GM19328 (cell line): ENCODE results near the gene PIMREG.

Experiments used
- ATAC-seq: cut with Tn5 transposase; IDR thresholded peaks from one replicate; pipeline ENCODE4 v1.9.1; 2021; ENCODE audit warnings: mild to moderate bottlenecking, moderate library complexity; ENCODE audit not compliant: unreplicated experiment

PIMREG gene, protein sequence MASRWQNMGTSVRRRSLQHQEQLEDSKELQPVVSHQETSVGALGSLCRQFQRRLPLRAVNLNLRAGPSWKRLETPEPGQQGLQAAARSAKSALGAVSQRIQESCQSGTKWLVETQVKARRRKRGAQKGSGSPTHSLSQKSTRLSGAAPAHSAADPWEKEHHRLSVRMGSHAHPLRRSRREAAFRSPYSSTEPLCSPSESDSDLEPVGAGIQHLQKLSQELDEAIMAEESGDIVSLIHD

DNA sequence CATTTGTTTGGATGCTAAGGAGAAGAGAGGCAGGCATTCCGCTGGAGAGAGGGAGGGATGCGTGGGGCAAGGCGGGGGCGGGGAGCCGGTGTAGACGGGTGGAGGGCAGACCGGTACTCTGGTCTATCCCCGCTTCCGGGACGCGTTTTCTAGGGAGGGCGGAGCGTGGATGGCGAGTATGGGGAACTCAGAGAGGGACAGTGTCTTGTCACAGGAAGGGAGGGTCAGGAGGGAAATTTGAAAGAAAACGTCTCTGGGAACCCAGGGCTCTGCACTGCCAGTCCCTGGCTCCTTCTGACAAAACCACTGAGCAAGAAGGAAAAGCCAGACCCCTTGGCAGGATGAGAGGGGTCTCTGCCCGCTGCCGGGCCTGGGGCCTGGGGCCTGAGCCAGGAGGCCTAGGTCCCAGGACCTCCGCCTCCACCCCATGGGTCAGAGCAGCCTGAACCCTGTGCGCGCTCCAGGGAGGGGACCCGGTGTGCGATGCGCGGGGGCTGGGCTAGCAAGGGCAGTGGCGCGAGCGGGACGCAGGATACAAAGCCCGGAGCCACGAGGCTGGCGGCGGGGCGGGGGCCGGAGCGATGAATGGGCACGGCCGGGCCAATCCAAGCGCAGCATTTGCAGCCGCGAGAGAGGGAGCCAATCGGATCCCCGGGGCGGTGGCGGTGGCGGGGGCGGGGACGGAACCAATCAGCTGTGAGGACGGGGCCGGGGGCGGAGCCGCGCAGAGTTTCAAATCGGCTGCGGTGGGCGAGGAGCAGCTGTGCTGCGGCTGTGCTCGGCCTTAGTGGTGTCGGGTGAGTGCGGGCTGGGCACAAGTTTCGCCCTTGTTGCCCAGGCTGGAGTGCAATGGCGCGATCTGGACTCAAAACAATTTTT is at the start of gene PIMREG:
Gene PIMREG (plus strand): TSS at position 764 of the 879 bp plus-strand sequence. CDS start 656 bp downstream, outside the sequence.
- ATAC-seq, result peak; percentile 77

DNA sequence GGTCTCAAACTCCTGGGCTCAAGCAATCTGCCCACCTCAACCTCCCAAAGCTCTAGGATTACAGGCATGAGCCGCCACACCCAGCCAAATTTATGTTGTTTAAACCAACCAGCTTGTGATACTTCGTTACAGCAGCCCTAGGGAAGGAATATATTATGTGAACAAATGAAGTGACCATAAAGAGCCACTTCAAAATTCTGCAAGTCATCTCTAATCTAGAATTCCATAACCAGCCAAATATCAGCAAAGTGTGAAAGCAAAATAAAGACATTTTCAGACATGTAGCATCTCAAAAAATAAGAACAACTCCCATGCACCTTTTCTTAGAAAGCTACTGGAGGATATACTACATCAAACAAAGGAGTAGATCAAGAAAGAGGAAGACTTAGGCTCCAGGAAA is 45.3 kb upstream of the PIMREG start:
- ATAC-seq, result no peak

DNA sequence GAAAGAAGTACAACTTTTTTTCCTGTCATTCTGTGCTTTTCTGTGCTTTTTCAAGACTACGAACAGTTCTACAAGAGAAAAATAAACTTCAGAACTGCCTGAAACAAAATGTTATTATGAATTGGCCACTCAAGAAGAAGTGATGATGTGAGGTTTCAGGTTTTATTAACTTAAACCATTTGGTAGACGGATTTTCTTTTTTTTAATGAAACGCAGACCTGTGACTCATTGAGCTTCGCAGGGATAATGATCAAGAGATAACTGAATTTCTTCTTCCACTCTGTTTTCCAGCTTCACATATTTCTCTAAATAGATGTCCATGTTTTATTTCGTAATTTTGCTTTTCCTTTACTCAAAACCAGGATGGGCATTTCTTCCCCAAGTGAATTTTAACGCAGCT is 42.0 kb upstream of the PIMREG start:
- ATAC-seq, result no peak

DNA sequence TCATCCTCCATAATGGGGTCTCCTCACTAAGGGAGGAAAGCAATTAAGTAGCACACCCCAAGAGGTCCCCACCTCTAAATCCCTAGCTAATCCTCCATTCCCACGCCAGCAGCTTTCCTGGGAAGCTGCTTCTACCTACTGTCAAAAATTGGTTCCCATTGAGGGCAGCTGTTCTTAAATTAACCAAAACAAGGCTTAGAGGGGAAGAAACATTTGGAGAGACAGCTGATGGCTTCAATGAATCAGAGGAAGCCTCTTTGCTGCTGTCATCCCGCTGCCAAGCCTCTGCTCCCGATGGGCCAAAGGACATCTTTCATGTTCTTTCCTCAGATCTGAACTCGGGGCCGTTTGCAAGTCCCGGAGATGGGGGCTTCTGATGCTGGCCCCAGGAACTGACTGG is 36.0 kb upstream of the PIMREG start:
- ATAC-seq, result no peak

DNA sequence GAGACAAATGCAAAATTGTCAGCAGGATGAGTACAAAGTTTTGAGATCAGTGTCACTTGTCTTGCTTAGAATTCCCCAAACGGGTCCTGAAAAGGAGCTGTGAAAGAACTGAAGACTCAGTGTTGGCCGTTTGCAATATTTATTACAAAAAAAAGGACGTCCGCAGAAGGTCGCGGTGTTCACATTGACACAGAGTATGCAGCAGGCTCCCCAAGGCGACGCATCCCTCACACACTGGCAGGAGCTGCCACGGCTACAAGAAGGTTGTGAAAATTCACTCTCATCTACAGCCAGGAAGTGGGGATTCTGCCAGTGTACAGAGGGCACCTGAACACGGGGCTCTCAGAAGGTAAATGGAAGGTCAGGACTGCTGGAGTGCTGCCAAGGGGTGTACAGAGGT is 35.5 kb upstream of the PIMREG start:
- no peak for ATAC-seq

DNA sequence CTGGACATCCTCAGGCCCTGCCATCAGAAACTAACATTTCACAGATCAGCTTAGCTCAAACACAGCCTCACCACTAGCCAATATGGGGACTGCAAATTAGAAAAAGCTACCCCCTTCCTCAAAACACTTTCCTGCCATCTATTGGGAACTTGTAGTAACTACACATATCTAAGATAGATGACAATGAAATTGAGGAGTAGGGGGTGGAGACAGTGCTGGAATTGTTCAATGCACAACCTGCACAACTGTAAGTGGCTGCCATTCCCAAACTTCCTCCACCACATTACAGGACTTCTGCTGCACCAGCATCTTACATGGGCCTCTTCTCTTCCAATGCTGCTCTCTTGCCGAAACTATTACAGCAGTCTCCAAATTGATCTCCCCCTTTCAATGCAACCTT is 31.2 kb upstream of the PIMREG start:
- no peak for ATAC-seq

DNA sequence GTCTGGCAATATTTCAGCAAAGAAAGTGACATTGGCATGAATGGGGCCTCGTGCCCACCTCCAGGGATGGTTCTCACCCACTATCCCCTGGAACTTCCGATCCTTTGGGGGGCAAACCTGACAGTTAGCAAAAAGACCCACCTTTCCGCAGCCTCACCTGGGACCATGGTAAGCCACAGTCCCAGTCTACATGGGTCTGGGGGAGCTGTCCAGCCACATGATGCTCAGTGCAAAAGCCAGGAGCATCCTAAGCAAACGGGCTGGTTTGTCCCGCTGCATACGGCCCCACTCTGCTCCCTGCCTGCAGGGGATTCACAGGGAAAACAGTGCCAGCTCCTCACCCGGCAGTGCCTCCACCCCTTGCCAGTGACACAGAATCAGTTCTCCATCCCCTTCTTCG is 28.6 kb upstream of the PIMREG start:
- ATAC-seq, result no peak

DNA sequence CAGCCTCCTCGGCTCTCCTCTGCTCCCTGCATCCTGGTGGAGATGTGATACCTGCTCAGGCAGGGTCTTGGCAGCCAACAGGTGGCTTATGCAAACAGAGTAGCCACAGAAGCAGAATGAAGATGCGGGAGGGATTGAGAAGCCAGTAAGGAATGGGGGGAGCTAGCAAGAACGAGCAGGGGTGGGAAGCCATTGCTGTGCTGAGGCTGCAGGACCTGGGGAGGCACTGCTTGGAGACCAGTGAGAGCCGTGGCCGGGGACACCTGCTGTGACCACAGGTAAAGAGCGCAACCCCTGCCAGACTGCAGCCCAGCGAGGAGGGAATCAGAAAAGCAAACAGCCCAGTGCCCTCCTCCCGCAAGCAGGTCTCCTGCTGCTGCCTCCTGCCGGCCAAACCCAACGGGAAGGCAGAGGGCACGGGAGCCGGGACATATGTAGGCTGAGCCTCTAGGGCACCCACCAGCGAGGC is 24.0 kb upstream of the PIMREG start:
- no peak for ATAC-seq

DNA sequence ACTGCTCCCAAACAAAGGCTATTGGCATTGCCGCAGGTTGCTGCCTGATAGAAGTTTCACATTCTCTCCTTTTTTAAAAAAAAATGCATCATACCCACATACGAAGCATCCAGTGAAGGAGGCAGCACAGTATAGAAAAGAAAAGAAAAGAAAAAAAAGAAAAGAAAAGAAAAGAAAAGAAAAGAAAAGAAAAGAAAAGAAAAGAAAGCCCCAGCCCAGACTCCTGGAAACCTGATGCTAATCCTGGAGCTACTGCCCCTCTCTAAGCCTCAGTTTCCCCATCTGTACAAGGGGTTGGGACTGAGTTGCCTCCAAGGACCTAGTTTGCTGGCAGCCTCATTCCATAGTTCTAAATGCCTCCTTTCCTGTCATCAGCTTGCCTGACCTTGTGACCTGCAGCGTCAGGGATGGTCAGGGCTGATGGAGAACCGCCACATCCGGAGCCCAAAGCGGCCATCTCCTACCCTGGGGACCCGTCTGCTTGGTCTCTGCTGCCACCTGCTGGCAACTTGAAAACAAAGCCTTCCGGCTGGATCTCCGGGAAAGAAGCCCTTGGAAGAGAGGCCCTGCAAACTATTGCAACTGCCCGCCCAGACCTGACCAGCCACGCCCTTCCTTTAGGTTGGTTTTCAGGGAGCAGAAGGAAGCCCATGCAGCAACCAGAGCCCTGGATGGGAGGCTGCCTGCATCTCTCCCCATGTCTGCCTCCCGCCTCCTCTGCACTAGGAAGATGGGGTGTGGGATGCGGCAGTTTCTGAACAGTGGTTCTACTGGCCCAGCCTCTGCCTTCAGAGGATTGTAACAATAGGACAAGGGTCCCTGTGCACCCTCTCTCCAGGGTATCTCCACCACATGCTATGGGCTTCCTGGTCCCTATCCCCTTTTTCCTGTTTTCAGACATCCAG is 22.3 kb upstream of the PIMREG start:
- no peak for ATAC-seq

DNA sequence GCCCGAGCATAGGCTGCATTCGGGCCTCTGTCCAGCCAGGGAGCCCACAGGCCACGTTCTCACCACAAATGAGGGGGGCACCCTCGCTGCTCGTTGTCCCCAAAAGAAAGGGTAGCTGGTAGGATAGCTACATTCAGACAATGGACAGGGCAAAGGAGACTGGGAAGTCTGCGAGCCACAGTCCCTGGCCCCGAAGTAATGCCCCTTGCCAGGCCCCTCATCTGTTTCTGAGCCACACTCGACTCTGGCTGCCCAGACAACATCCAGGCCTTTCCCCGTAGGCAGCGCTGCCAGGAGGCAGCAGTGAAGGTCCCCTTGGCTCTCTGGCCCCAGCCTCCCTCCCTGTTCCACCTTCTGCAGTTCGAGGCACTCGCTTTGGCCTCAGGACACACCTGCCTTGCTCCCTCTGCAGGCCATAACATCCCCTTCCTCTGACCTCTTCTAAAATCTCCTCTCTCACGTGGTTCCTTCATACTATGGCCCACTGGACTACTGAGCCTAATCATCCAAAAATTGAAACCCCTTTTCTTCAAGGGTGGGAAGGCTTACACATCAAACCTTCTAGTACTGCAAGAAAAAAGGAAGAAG is 21.5 kb upstream of the PIMREG start:
- no peak for ATAC-seq

DNA sequence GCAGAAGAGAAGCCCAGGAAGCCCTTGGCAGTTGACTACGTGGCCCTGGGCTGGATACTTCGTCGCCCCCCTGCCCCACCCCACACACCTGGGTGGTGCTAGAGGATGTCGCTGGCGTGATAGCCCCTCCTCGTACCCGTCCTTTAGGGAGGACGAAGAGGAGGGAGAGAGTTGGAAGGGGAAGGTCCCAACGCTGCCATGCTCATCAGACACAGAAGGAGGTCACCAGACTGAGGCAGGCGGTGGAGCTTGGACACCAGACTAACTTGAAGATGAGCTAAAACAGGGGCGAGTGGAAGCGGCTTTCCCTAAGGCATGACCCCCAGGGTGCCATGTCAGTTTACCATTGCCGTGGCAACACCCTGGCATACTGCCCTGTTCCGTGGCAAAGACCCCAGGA is 20.3 kb upstream of the PIMREG start:
- no peak for ATAC-seq

DNA sequence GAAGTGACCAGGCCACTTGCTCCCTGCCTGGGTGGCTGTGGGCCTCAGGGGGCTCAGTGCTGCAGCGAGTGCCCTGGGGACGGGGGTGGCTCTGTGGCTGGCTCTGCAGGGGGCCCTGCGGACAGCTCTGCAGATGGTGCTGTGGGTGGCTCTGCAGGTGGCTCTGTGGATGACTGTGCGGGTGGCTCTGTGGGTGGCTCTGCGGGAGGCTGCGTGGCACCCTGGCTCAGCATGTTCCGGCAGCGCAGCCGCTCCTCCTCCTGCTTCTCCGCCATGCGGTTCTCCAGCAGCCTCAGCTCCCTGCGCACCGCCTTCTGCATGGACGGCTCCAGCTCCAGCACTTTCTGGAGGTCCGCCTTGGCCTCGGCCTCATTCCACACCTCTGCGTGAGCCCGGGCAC is 18.8 kb upstream of the PIMREG start:
- ATAC-seq, result no peak

DNA sequence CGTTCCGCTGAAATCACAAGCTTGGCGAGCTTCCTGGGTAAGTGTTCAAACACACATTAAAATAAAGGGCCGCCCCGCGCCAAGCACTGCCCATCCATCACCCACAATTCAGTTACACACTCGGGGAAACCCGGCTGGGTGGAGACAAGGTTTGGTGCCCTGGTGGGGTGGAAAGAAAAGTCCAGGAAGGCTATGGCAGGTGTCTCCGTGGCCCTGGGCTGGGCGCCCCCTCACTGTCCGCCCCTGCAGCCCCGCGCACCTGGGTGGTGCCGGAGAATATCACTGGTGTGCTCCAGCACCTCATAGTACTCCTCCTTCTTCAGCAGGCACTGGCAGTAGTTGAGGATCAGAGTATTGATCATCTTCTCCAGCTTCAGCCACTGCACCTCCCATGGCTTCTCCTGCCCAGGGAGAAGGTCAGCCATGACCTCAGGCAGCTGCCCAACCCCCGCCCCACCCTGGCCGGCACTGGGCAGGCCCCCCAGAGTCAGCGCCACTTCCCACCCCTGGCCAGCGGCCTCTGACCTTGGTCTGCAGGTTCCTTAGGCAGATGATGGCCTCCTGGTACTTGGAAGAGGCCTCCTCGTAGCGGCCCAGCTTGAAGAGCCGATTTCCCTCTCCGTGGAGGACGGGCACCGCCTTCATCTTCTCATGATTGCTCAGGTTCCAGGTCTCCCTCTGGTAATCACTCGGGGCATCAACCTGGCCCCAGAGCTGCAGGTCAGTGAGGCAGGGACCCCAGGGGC is 17.7 kb upstream of the PIMREG start:
- ATAC-seq, result no peak

DNA sequence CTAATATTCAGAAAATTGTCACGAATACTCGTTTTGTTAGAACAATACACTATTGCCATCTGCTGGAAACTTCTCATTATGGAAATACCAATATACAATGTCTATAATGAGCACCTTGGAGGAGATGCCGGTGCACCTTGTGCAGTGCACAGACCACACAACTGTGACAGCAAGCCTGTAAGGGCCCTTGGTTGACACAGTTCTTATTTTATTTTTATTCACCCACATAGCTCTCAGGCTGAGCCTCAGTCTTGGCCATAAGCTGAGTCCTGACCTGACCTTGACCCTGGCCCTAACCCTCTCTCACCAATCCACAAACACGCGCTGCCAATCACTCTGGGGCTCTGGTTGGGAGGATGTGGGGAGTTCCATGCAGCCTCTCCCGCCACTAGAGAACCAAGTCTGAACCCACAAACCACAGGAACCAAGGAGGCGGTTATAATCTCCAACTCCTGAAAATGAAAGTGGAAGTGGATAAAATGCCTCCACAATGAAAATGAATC is 16.9 kb upstream of the PIMREG start:
- ATAC-seq, result no peak

DNA sequence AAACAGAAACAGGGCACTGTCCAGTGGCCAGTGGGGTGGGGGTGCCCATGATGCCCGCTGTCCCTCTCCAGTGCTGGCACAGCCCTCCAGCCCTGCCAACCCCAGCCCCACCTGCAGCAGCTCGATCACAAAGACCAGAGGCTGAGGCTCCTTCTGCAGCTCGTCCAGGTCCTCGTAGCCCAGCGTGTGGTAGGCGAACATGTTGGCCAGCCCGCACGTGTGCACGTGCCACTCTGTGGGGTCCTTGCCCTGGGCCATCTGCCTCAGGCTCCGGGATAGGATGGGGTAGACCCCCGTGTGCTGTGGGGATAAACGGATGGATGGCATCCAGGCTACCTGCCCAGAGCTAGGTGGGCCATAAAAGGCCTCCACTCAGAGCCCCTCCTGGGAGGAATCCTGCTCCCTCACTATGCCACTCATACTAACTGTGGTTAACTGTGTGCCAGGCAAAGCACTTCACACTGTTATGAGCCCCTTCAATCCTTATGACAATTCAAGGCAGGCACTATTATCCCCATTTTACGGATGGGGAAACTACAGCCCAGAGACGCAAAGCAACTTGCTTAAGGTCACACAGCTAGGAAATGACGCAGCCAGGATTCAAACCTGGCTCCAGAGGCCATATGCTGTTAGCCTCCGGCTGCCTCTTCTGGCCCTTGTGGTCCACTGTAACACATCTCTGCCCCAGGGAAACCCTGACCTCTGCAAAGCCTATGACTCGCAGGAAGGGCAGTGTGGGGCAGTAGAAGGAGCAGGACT is 15.9 kb upstream of the PIMREG start:
- ATAC-seq, result no peak

DNA sequence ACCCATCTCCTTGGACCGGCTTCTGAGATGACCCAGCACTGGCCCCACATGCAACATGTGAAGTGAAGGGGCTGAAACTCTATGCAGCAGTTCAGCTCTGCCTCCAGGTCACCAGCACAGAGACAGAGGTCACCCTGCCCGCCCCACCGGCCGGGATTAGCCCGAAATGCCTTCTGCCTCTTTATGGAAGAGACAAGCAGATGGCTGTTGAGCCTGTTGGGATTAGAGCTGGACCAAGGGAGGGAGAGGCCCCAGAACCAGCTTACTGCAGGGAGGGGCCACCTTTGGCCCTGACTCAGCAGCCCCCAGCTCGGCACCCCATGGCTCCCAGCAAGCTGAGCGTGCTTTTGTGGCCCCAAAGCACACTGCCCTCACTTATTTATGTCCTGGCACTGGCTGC is 15.0 kb upstream of the PIMREG start:
- no peak for ATAC-seq

DNA sequence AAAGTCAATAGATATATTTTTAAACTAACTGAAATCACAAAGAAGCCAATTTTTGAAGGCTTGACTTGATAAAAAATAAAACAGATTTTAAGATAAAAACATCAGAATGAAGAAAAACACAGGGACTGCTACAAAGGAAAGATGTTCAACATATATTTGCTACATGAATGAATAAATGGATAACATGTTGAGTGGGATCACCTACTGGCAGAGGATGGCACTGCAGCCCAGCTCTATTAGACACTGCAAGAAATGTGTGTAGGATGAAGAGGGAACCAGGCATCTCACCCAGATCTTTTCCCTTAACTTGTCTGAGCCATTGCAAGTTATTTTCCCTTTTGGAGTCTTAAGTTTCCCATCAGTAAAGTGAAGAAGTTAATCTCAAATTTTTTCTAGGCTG is 13.5 kb upstream of the PIMREG start:
- ATAC-seq, result no peak

DNA sequence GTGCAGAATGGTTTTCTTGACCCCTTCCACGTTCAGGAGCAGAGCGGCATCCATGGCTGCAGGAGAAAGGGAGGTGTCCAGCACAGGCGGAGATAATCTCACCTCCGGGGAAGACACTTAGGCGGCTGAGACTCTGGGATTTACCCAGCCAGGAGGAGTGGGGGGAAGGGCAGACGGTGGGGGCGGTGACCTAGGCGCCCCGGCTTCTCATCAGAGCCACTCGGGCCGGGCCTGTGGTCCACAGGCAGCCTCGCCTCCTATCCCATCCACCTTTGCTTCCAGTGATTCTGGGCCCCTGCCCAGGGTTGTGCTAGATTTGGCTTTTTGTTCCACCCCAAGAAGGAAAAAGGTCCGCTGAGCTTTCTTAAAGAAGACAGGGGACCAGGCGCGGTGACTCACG is 9.2 kb upstream of the PIMREG start, which contains the start of gene AIPL1:
Gene AIPL1 (minus strand): TSS at position 71 of the 400 bp plus-strand sequence. CDS start 17 bp downstream, at position 54.
- ATAC-seq, result no peak

DNA sequence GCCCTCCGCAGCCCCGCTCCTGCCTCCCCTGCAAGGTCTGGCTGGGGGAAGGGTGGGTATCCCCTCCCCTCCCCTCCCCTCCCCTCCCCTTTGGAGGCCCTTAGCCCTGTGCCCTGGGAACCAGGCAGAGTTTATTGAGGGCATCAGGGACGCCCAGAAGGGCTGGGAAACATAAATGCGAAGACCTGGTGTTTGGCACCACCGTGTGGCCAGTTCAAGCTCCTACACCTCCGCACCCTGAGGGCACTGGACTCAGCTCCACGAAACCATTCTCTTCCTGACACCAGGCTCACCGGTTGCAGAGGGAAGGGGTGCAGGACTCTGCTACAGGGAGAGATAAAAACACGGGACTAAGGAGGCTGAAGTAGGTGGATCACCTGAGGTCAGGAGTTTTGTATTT is 8.3 kb upstream of the PIMREG start:
- ATAC-seq, result no peak
